HepG2 (cell line): ENCODE data around the gene CCDC86. TPM values are rescaled to one million over a fixed set of nuclear protein-coding genes. Genes with fewer than 3 reads are reported as not detected.

Source experiments
- ATAC-seq: fragments of 200-7000 bp; cut with Tn5 transposase; 3 replicates; pipeline ENCODE4 v1.9.1; 2020; ENCODE audit warnings: mild to moderate bottlenecking, moderate library complexity
- BruUV-seq: library from RNA; stranded (reverse); fragments of 400-500 nt; replicated peaks from 2 replicates; lab custom pipeline; 2021; lab: Mats Ljungman, UMichigan
- CTCF ChIA-PET: fragments of 300-600 bp; formaldehyde crosslinking; extraction: SDS; loops from one replicate; lab custom pipeline; 2021; ENCODE audit warnings: low total read pairs, inconsistent platforms, low intra/inter-chr PET ratio; lab: Yijun Ruan, JAX
- POLR2A ChIA-PET: fragments of 350-600 bp; sonication (Branson Sonifier 250); formaldehyde crosslinking; loops from one replicate; lab custom pipeline; 2020; ENCODE audit warnings: antibody characterized with exemption, inconsistent platforms; lab: Yijun Ruan, JAX
- DNase-seq: peaks from one replicate; pipeline ENCODE4 v3.0.0-alpha.2; 2015; ENCODE audit warnings: low spot score
- FAIRE-seq: peaks from 3 replicates; lab custom pipeline; 2011; peaks lifted over from hg19 to GRCh38; lab: Jason Lieb, UNC
- H2AFZ ChIP-seq: one replicate; pipeline ENCODE4 v1.6.1; 2011; ENCODE audit warnings: low read length, inconsistent platforms
- H3K27ac ChIP-seq: fragments of 300-600 bp; 3 replicates; pipeline ENCODE4 v1.8.0; 2011; ENCODE audit warnings: mixed run types, mild to moderate bottlenecking, mixed read lengths, low read length, inconsistent platforms; ENCODE audit not compliant: insufficient read depth; ENCODE audit errors: extremely low read length
- H3K27me3 ChIP-seq, 2 experiments: fragments of 200-600 bp in 1 of 2; 2 replicates in 1 of 2; 3 replicates in 1 of 2; pipeline versions ENCODE4 v1.6.0 to v1.8.0; 2011; ENCODE audit warnings: low read length in 2 of 2, mild to moderate bottlenecking in 2 of 2, moderate library complexity in 2 of 2, inconsistent platforms in 1 of 2; ENCODE audit not compliant: insufficient read depth in 2 of 2, control insufficient read depth in 1 of 2
- H3K36me3 ChIP-seq, 2 experiments: fragments of 200-600 bp in 1 of 2; replicated peaks in 1 of 2; 2 replicates in 1 of 2; 3 replicates in 1 of 2; pipeline versions ENCODE4 v1.5.1 to v1.8.0; 2011; ENCODE audit warnings: low read length in 2 of 2, inconsistent platforms in 1 of 2; ENCODE audit not compliant: insufficient read depth in 2 of 2, control insufficient read depth in 1 of 2
- H3K4me1 ChIP-seq: 2 replicates; pipeline ENCODE4 v1.5.1; 2012; ENCODE audit warnings: low read length, inconsistent platforms; ENCODE audit not compliant: insufficient read depth
- H3K4me2 ChIP-seq: 2 replicates; pipeline ENCODE4 v1.6.0; 2011; ENCODE audit warnings: low read depth, low read length, inconsistent platforms
- H3K4me3 ChIP-seq, 3 experiments: fragments of 200-600 bp in 1 of 3; sonication (generic), shearing (Covaris generic) in 1 of 3; replicated peaks in 1 of 3; 2 replicates each; pipeline ENCODE4 v1.5.1; 2011 to 2016; ENCODE audit warnings: low read length in 3 of 3, inconsistent platforms in 2 of 3, low read depth in 2 of 3, mild to moderate bottlenecking in 2 of 3, control low read depth in 1 of 3, mixed read lengths in 1 of 3; ENCODE audit not compliant: insufficient read depth in 1 of 3
- H3K79me2 ChIP-seq: one replicate; pipeline ENCODE4 v1.6.1; 2011; ENCODE audit warnings: low read length, inconsistent platforms; ENCODE audit not compliant: insufficient read depth
- H3K9ac ChIP-seq: 2 replicates; pipeline ENCODE4 v1.6.0; 2011; ENCODE audit warnings: mild to moderate bottlenecking, low read depth, low read length, inconsistent platforms; ENCODE audit not compliant: insufficient read depth
- H3K9me3 ChIP-seq: 2 replicates; pipeline ENCODE4 v1.5.1; 2012; ENCODE audit warnings: mild to moderate bottlenecking, low read length
- H4K20me1 ChIP-seq: 2 replicates; pipeline ENCODE4 v1.6.0; 2011; ENCODE audit warnings: inconsistent platforms, mild to moderate bottlenecking, low read length, moderate library complexity; ENCODE audit not compliant: insufficient read depth
- ISL2 ChIP-seq: sonication (generic); formaldehyde crosslinking; IDR thresholded peaks from 2 replicates; pipeline ENCODE4 v1.5.0; 2020; ENCODE audit warnings: missing genetic modification reagents
- KMT2B ChIP-seq: IDR thresholded peaks from 2 replicates; pipeline ENCODE4 v1.6.1; 2016; ENCODE audit warnings: missing genetic modification reagents, missing compliant biosample characterization
- NKX3-1 ChIP-seq: sonication (generic); formaldehyde crosslinking; IDR thresholded peaks from 2 replicates; pipeline ENCODE4 v1.5.0; 2020; ENCODE audit warnings: missing genetic modification reagents
- WGBS: methylation state at CpG from one replicate; pipeline ENCODE4 v1.1.6; 2017; ENCODE audit warnings: low lambda C conversion rate; 5-methylcytosine and 5-hydroxymethylcytosine counted together
- in situ Hi-C: cut with HindIII; loops from 2 replicates; pipeline ENCODE4 v1.10.0; 2017; ENCODE audit warnings: low pct_unique_long_range_greater_than_20kb; ENCODE audit not compliant: extremely low pct_ligation_motif_present
- intact Hi-C: fragments of 100-400 bp; cut with micrococcal nuclease; formaldehyde crosslinking; loops from one replicate; pipeline ENCODE4 v1.10.0; 2022; ENCODE audit not compliant: unreplicated experiment
- polyA plus RNA-seq, 8 experiments: library from polyadenylated mRNA; depleted of rRNA in 3 of 8; stranded (reverse) in 7 of 8; unstranded in 1 of 8; fragments of >200 nt; fragmentation: Illumina TruSeq in 4 of 8; extraction: Trizol in 4 of 8; gene quantifications; 2 replicates each; pipeline versions ENCODE4 v1.2.1 to v1.2.3, GENCODE V29; 2011 to 2016; ENCODE audit warnings: low read depth in 4 of 8, missing spikeins in 1 of 8, mixed read lengths in 1 of 8; ENCODE audit not compliant: insufficient read depth in 1 of 8
- total RNA-seq, 5 experiments: library from RNA; depleted of rRNA; stranded (reverse); fragments of >200 nt; fragmentation: Illumina TruSeq; extraction: Trizol; gene quantifications; 2 replicates each; pipeline ENCODE4 v1.2.3, GENCODE V29; 2016; ENCODE audit warnings: low read depth in 1 of 5
- TF ChIP-seq, protein P1 (sequence below): sonication (generic); formaldehyde crosslinking; IDR thresholded peaks from 2 replicates; pipeline ENCODE4 v1.5.1; 2020; ENCODE audit warnings: missing genetic modification reagents, mild to moderate bottlenecking, borderline replicate concordance

Gene CCDC86
- total and polyA plus RNA-seq, 2 of the 13 experiments (the other 11 are each of a cell fraction or from before 2014, with no cell fraction given), result 33.8 to 37.6 TPM

DNA sequence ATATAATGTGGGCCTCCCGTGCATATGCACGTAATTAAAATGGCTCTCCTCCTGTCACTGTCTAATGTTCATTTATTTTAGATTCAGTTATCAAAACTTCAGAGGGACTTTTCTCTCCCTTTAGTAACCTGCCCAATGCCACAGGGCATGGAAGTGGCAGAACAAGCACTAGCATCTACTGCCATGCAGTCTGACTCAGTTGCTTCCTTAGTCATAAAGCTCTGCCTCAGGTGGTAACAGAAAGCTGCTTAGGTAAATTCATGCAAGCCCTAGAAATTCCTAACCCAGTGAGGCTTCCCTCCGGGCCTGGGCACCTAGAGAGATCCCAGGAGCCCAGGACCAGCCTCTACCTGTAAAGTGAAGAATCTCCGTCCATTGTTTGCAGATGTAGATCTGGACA, 55.6 kb downstream of the CCDC86 start:
- ChIA-PET POLR2A (no interaction called here), CTCF (no interaction called here)
- H3K4me1 ChIP-seq, result no peaks in the 10 kb centered on the region
- H3K79me2 ChIP-seq, result no peaks in the 10 kb centered on the region
- no peaks in the 10 kb centered on the region for H3K27me3 ChIP-seq
- DNase-seq (no peak), ATAC-seq (no peak), FAIRE-seq (no peak)
- no peak overlapping the region for H3K4me3 ChIP-seq
- H3K36me3 ChIP-seq, result peaks cover 42 to 84% of the 10 kb centered on the region in 2 experiments
- H3K9me3 ChIP-seq, result no peaks in the 10 kb centered on the region
- H3K9ac ChIP-seq, result no peak overlapping the region
- 98% methylated on average over 4 of the region's 4 CpGs for WGBS
- in situ Hi-C loops, result no loop called here
- no TSS peak for BruUV-seq
- TF ChIP-seq NKX3-1 (CRISPR knock-in tag), result no peak
- TF ChIP-seq ISL2 (CRISPR knock-in tag), result no peak
- TF ChIP-seq, protein P1, sequence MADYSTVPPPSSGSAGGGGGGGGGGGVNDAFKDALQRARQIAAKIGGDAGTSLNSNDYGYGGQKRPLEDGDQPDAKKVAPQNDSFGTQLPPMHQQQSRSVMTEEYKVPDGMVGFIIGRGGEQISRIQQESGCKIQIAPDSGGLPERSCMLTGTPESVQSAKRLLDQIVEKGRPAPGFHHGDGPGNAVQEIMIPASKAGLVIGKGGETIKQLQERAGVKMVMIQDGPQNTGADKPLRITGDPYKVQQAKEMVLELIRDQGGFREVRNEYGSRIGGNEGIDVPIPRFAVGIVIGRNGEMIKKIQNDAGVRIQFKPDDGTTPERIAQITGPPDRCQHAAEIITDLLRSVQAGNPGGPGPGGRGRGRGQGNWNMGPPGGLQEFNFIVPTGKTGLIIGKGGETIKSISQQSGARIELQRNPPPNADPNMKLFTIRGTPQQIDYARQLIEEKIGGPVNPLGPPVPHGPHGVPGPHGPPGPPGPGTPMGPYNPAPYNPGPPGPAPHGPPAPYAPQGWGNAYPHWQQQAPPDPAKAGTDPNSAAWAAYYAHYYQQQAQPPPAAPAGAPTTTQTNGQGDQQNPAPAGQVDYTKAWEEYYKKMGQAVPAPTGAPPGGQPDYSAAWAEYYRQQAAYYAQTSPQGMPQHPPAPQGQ (CRISPR knock-in tag), result no peak
- TF ChIP-seq KMT2B (CRISPR knock-in tag), result no peak
- no peak overlapping the region for H2AFZ ChIP-seq
- H3K27ac ChIP-seq, result no peak overlapping the region
- H3K4me2 ChIP-seq, result no peak overlapping the region
- no peaks in the 10 kb centered on the region for H4K20me1 ChIP-seq
- intact Hi-C loops, result no loop called here
